CD4-positive, alpha-beta T cell (primary cell): Measurements from ENCODE around the gene SERTAD3. TPM values are rescaled to one million over a fixed set of nuclear protein-coding genes. Genes with fewer than 3 reads are reported as not detected.
A peak's percentile ranks its signal among the peaks of the same experiment; 100 is the strongest.

Experiments used
- ATAC-seq: fragments of 200-7000 bp; cut with Tn5 transposase; one replicate; pipeline ENCODE4 v1.10.0; 2022; ENCODE audit warnings: mild to moderate bottlenecking; ENCODE audit not compliant: poor library complexity
- CTCF ChIA-PET: fragments of 350-600 bp; sonication (Branson Sonifier 250); formaldehyde crosslinking; loops from one replicate; lab custom pipeline; 2021; ENCODE audit warnings: antibody characterized with exemption, inconsistent platforms; lab: Charles Lee
- POLR2A ChIA-PET: fragments of 350-600 bp; sonication (Branson Sonifier 250); formaldehyde crosslinking; loops from one replicate; lab custom pipeline; 2021; ENCODE audit warnings: antibody characterized with exemption, inconsistent platforms; lab: Charles Lee
- DNase-seq, 14 experiments: peaks; one replicate each; pipeline ENCODE4 v3.0.0-alpha.2; 2013 to 2020; ENCODE audit warnings: mixed read lengths in 2 of 14
- H3K27ac ChIP-seq, 2 donors: one replicate each; pipeline versions ENCODE4 v1.5.1 to v1.7.0; 2013; ENCODE audit warnings: low read length in 2 of 2, low read depth in 1 of 2, mild to moderate bottlenecking in 1 of 2
- H3K27me3 ChIP-seq, 2 experiments: 1 replicate in 1 of 2; 2 replicates in 1 of 2; pipeline versions ENCODE4 v1.6.1 to v1.7.0; 2013; ENCODE audit warnings: low read length in 2 of 2, control low read depth in 1 of 2, mild to moderate bottlenecking in 1 of 2, moderate library complexity in 1 of 2; ENCODE audit not compliant: insufficient read depth in 2 of 2, control insufficient read depth in 1 of 2
- H3K36me3 ChIP-seq: one replicate; pipeline ENCODE4 v1.6.1; 2013; ENCODE audit warnings: low read length, control low read depth; ENCODE audit not compliant: insufficient read depth
- H3K4me1 ChIP-seq: one replicate; pipeline ENCODE4 v1.6.1; 2013; ENCODE audit warnings: low read length, control low read depth; ENCODE audit not compliant: insufficient read depth
- H3K4me3 ChIP-seq: one replicate; pipeline ENCODE4 v1.5.1; 2013; ENCODE audit warnings: mild to moderate bottlenecking, low read length, moderate library complexity
- H3K9me3 ChIP-seq, 2 experiments: 1 replicate in 1 of 2; 2 replicates in 1 of 2; pipeline versions ENCODE4 v1.6.1 to v1.7.0; 2013; ENCODE audit warnings: low read length in 2 of 2, mild to moderate bottlenecking in 2 of 2, control low read depth in 1 of 2, moderate library complexity in 1 of 2; ENCODE audit not compliant: control insufficient read depth in 1 of 2, insufficient read depth in 1 of 2
- H3K27ac Mint-ChIP-seq: one replicate; pipeline ENCODE4 v1.8.0; 2020; ENCODE audit warnings: mixed read lengths
- H3K27me3 Mint-ChIP-seq: one replicate; pipeline ENCODE4 v1.8.0; 2021; ENCODE audit warnings: mixed read lengths
- H3K36me3 Mint-ChIP-seq: one replicate; pipeline ENCODE4 v1.8.0; 2021; ENCODE audit warnings: low read depth, mixed read lengths
- H3K4me1 Mint-ChIP-seq: one replicate; pipeline ENCODE4 v1.8.0; 2021; ENCODE audit warnings: low read depth, mixed read lengths
- H3K4me3 Mint-ChIP-seq: one replicate; pipeline ENCODE4 v1.8.0; 2020; ENCODE audit warnings: mild to moderate bottlenecking, mixed read lengths
- H3K9me3 Mint-ChIP-seq: one replicate; pipeline ENCODE4 v1.8.0; 2020; ENCODE audit warnings: mixed read lengths
- intact Hi-C, 2 experiments: fragments of 100-400 bp; cut with DNase I in 1 of 2; cut with micrococcal nuclease in 1 of 2; formaldehyde crosslinking; loops; one replicate each; pipeline versions ENCODE4 v1.15.1 to v1.9.0; 2023 to 2025; cut with DNase I, micrococcal nuclease
- total RNA-seq, 174 experiments: library from RNA in 2 of 174; stranded (reverse) in 2 of 174; gene quantifications; one replicate each; pipeline ENCODE4 v1.2.3 and lab custom pipeline; 2021 to 2026
- TF ChIP-seq, protein P1 (sequence below): fragments of 200-600 bp; IDR thresholded peaks from one replicate; pipeline ENCODE4 v1.8.0; 2022; ENCODE audit warnings: antibody characterized with exemption, mild to moderate bottlenecking

Gene SERTAD3
- total RNA-seq, 2 experiments from 2014 or later: 17.4 to 19.2 TPM

GRCh38 chr19:40424637-40425449 lies 19.3 kb downstream of the SERTAD3 start:
- peak overlapping the region; percentile 99 for H3K4me3 Mint-ChIP-seq
- ATAC-seq (no peak), DNase-seq (peak in 3 of 14 experiments; percentile 16 to 47 (median 36))

DNA sequence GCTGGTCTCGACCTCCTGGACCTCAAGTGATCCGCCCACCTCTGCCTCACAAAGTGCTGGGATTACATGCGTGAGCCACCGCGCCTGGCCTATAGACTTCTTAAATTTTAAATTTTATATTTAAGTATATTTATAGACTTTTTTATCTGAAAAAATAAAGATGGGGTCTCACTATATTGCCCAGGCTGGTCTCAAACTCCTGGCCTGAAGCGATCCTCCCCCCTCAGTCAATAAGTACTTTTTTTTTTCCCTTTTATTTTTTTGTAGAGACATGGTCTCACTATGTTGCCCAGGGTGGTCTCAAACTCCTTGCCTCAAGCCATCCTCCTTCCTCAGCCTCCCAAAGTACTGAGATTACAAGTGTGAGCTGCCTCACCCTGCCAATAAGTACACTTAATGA lies 20.2 kb downstream of the SERTAD3 start:
- intact Hi-C loops: loop anchor here (1.0 to 10.0 kb wide), 5 partner anchors 43 to 589 kb away; partner anchors contain the start of genes DYRK1B (in 1 of the 2), LTBP4 (in 1 of the 2) and SPTBN4 (in 1 of the 2)
- Histone ChIP-seq H3K27me3 (no peaks in the 10 kb centered on the region), H3K27ac (no peak overlapping the region), H3K4me3 (no peak overlapping the region), H3K36me3 (peaks cover 11% of the 10 kb centered on the region), H3K4me1 (peaks cover 50% of the 10 kb centered on the region), H3K9me3 (no peaks in the 10 kb centered on the region)
- Mint-ChIP-seq H3K4me1 (peaks cover 40% of the 10 kb centered on the region), H3K36me3 (peaks cover 23% of the 10 kb centered on the region), H3K9me3 (no peaks in the 10 kb centered on the region), H3K27me3 (no peaks in the 10 kb centered on the region), H3K27ac (peak overlapping the region; percentile 91), H3K4me3 (peak overlapping the region; percentile 61)
- POLR2A ChIA-PET: interaction anchor here (6.3 kb wide), 1 partner anchor 20 kb away, joined by 71 read pairs; the partner anchor contains the start of gene SERTAD3
- CTCF ChIA-PET: no interaction called here
- ATAC-seq (no peak), DNase-seq (no peak)
- TF ChIP-seq, protein P1, sequence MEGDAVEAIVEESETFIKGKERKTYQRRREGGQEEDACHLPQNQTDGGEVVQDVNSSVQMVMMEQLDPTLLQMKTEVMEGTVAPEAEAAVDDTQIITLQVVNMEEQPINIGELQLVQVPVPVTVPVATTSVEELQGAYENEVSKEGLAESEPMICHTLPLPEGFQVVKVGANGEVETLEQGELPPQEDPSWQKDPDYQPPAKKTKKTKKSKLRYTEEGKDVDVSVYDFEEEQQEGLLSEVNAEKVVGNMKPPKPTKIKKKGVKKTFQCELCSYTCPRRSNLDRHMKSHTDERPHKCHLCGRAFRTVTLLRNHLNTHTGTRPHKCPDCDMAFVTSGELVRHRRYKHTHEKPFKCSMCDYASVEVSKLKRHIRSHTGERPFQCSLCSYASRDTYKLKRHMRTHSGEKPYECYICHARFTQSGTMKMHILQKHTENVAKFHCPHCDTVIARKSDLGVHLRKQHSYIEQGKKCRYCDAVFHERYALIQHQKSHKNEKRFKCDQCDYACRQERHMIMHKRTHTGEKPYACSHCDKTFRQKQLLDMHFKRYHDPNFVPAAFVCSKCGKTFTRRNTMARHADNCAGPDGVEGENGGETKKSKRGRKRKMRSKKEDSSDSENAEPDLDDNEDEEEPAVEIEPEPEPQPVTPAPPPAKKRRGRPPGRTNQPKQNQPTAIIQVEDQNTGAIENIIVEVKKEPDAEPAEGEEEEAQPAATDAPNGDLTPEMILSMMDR: no peak

More at GRCh38 chr19:40424637-40425449, 19.3 kb downstream of the SERTAD3 start:
- peak overlapping the region; percentile 89 for H3K4me3 ChIP-seq
- Mint-ChIP-seq H3K27me3 (no peaks in the 10 kb centered on the region), H3K9me3 (no peaks in the 10 kb centered on the region), H3K36me3 (peaks cover 23% of the 10 kb centered on the region), H3K4me1 (peaks cover 37% of the 10 kb centered on the region), H3K27ac (peak overlapping the region; percentile 91)
- intact Hi-C loops: loop anchor here (1.0 to 10.0 kb wide), 7 partner anchors 19 to 590 kb away; partner anchors contain the start of genes AKT2 (in 1 of the 2), DYRK1B (in 1 of the 2), LTBP4 (in 1 of the 2) and SERTAD3 (in 1 of the 2)
- peaks cover 11% of the 10 kb centered on the region for H3K36me3 ChIP-seq
- CTCF ChIA-PET: interaction anchor here (0.7 to 2.4 kb wide), 2 partner anchors 15 to 144 kb away, joined by 3 to 7 read pairs; no protein-coding TSS in a partner anchor
- peak overlapping the region; percentile 90 for H3K27ac ChIP-seq
- no peaks in the 10 kb centered on the region for H3K9me3 ChIP-seq
- H3K27me3 ChIP-seq: no peaks in the 10 kb centered on the region
- peaks cover 50% of the 10 kb centered on the region for H3K4me1 ChIP-seq
- POLR2A ChIA-PET: interaction anchor here (1.0 to 6.3 kb wide), 3 partner anchors 8 to 22 kb away, joined by 4 to 71 read pairs (median 5); partner anchors contain the start of gene SERTAD3
- TF ChIP-seq, protein P1: no peak

DNA sequence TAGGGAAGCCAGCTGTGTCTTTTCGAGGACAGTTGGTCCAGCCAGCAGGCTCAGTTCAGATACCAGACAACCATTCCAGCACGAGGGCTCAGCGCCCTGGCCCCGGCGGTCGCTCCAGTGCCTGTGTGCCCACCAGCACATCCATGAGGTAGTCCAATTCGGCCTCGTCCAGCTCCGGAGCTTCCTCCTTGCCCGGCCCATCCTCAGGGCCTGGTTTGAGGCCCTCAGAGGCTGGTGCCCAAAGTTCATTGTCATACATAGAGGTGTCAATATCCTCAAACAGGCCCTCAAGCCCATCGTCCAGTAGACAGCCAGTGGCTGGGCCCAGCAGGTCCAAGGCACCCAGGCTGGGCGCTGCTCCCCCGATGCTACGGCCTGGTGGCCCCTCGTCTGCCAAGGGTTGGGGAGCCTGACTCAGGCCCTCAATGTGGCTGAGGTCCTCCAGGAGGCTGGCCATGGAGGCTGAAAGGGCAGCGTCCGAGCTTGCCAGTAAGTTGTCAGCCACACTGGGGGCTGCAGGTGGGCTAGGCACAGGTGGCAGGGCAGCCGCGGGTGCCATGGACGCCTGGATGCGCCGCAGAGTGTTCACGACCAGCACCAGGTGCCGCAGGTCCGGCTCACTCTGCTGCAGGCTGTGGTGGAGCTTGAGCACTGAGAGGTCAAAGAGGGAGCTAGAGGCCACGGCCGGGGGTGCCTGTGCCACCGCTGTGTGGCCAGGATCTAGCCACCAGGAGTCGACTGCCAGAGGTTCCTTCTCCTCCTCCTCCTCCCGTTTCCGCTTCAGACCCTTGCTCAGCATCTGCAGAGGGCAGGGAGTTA lies 21.2 kb downstream of the SERTAD3 start:
- ATAC-seq: no peak
- H3K27ac Mint-ChIP-seq: peak overlapping the region; percentile 91
- DNase-seq: peak in 1 of 14 experiments; percentile 38
- no peaks in the 10 kb centered on the region for H3K27me3 Mint-ChIP-seq
- Histone ChIP-seq H3K9me3 (no peaks in the 10 kb centered on the region), H3K4me1 (peaks cover 50% of the 10 kb centered on the region), H3K36me3 (peaks cover 11% of the 10 kb centered on the region), H3K4me3 (no peak overlapping the region), H3K27ac (peak overlapping the region in 1 of 2 donors; percentile 83), H3K27me3 (no peaks in the 10 kb centered on the region)
- ChIA-PET CTCF (no interaction called here), POLR2A (interaction anchor here (0.9 to 6.3 kb wide), 3 partner anchors 21 to 42 kb away, joined by 3 to 71 read pairs (median 42); partner anchors contain the start of genes BLVRB, SERTAD3 and SPTBN4)
- H3K36me3 Mint-ChIP-seq: peaks cover 23% of the 10 kb centered on the region
- TF ChIP-seq, protein P1: no peak
- peak overlapping the region; percentile 93 for H3K4me3 Mint-ChIP-seq
- intact Hi-C loops: loop anchor here (1.0 to 10.0 kb wide), 4 partner anchors 74 to 588 kb away; partner anchors contain the start of genes DYRK1B (in 1 of the 2) and LTBP4 (in 1 of the 2)
- no peaks in the 10 kb centered on the region for H3K9me3 Mint-ChIP-seq
- peaks cover 40% of the 10 kb centered on the region for H3K4me1 Mint-ChIP-seq
